HL-60 (cell line): Measurements from ENCODE around the gene MTPN.

Source experiments
- DNase-seq, 2 experiments: peaks; one replicate each; pipeline ENCODE4 v3.0.0-alpha.2; 2010 to 2020; ENCODE audit warnings: low read depth in 1 of 2, low spot score in 1 of 2
- H3K27ac ChIP-seq: fragments of 250-450 bp; sonication (Bioruptor Pico); replicated peaks from 2 replicates; pipeline ENCODE4 v1.5.1; 2020; ENCODE audit warnings: mild to moderate bottlenecking, moderate library complexity
- H3K27me3 ChIP-seq: fragments of 250-450 bp; sonication (Bioruptor Pico); 2 replicates; pipeline ENCODE4 v1.5.1; 2021; ENCODE audit warnings: mild to moderate bottlenecking, moderate library complexity; ENCODE audit not compliant: insufficient read depth, poor library complexity, severe bottlenecking
- H3K4me3 ChIP-seq: replicated peaks from 2 replicates; pipeline ENCODE4 v1.5.1; 2011; ENCODE audit warnings: mild to moderate bottlenecking, control low read depth, low read length; ENCODE audit not compliant: insufficient read depth
- CTCF ChIP-seq: IDR thresholded peaks from one replicate; pipeline ENCODE4 v1.5.1; 2011; ENCODE audit warnings: low read length, control low read depth, inconsistent platforms; ENCODE audit not compliant: insufficient read depth
- GABPA ChIP-seq: IDR thresholded peaks from 2 replicates; pipeline ENCODE4 v1.6.1; 2012; ENCODE audit warnings: low read depth
- POLR2AphosphoS5 ChIP-seq: IDR thresholded peaks from 2 replicates; pipeline ENCODE4 v1.6.1; 2012; ENCODE audit warnings: low read depth
- REST ChIP-seq: IDR thresholded peaks from 2 replicates; pipeline ENCODE4 v1.6.1; 2012; ENCODE audit warnings: low read depth; ENCODE audit not compliant: insufficient replicate concordance
- SPI1 ChIP-seq: IDR thresholded peaks from 2 replicates; pipeline ENCODE4 v1.6.1; 2012; ENCODE audit warnings: low read depth, mild to moderate bottlenecking, borderline replicate concordance

MTPN gene

GRCh38 chr7:135944753-135945152 lies 32.4 kb downstream of the MTPN start:
- Histone ChIP-seq H3K27ac (no peak overlapping the region), H3K4me3 (no peak overlapping the region), H3K27me3 (no peaks in the 10 kb centered on the region)
- TF ChIP-seq GABPA (no peak), SPI1 (no peak), REST (no peak), CTCF (no peak), POLR2AphosphoS5 (no peak)
- DNase-seq = no peak

- no peak for DNase-seq
- Histone ChIP-seq H3K4me3 (no peak overlapping the region), H3K27ac (no peak overlapping the region), H3K27me3 (no peaks in the 10 kb centered on the region)
- TF ChIP-seq SPI1 (no peak), CTCF (no peak), POLR2AphosphoS5 (no peak), REST (no peak), GABPA (no peak)
Observed at GRCh38 chr7:135943134-135943879, 33.9 kb downstream of the MTPN start.

- TF ChIP-seq POLR2AphosphoS5 = no peak
- no peak for TF ChIP-seq CTCF
- TF ChIP-seq REST = no peak
- TF ChIP-seq SPI1 = no peak
- TF ChIP-seq GABPA = no peak
- no peak overlapping the region for H3K27ac ChIP-seq
- H3K27me3 ChIP-seq = no peaks in the 10 kb centered on the region
- H3K4me3 ChIP-seq = no peak overlapping the region
- no peak for DNase-seq
Observed at GRCh38 chr7:135942614-135943013, 34.5 kb downstream of the MTPN start.
